GM21381 (cell line): Measurements from ENCODE around the gene GMDS.
A peak's percentile ranks its signal among the peaks of the same experiment; 100 is the strongest.

ENCODE experiments used
- ATAC-seq: cut with Tn5 transposase; IDR thresholded peaks from one replicate; pipeline ENCODE4 v1.9.1; 2021; ENCODE audit warnings: mild to moderate bottlenecking, moderate library complexity; ENCODE audit not compliant: unreplicated experiment

GMDS gene

GRCh38 chr6:2209226-2209809, 36.1 kb downstream of the GMDS start:
- peak; percentile 79 for ATAC-seq

- ATAC-seq = no peak
Measured at GRCh38 chr6:2208468-2208867, 36.9 kb downstream of the GMDS start.

GRCh38 chr6:2205396-2205795, 40.0 kb downstream of the GMDS start:
- no peak for ATAC-seq

DNA sequence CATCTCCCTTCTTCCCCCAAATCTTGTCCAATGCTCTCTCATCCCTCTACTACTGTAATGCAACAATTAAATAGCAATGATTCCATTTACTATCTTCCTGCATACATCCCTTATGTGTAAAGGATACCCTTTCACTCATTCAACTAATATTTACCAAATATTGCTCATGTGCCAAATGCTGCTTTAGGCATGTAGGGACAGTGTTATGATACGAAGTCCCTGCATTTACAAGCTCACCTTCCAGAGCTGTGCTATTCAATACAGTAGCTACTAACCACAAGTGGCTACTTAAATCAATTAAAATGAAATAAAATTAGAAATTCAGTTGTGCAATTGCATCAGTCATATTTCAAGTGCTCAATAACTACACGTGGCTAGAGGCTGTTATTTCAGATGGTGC, 41.1 kb downstream of the GMDS start:
- ATAC-seq = no peak

GRCh38 chr6:2203264-2203663, 42.1 kb downstream of the GMDS start:
- no peak for ATAC-seq

DNA sequence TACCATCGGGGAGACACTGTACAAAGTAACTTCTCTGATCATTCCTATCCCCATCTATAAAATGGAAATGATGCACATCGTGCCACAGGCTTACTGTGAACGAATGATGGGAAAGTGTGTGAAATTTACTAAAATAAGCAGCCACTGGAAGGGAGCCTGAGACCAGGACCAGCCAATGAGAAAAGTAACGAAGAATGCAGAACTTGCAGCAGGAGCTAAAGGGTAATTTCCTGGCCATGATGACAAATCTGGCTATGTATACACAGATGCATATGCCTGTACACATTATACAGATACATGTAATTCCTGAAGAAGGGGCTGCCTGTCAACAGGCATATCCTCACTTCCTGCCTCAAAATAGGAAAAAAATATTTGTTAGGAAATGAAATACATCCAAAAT, 47.4 kb downstream of the GMDS start:
- no peak for ATAC-seq

- no peak for ATAC-seq
Measured at GRCh38 chr6:2197177-2197671, 48.2 kb downstream of the GMDS start.

DNA sequence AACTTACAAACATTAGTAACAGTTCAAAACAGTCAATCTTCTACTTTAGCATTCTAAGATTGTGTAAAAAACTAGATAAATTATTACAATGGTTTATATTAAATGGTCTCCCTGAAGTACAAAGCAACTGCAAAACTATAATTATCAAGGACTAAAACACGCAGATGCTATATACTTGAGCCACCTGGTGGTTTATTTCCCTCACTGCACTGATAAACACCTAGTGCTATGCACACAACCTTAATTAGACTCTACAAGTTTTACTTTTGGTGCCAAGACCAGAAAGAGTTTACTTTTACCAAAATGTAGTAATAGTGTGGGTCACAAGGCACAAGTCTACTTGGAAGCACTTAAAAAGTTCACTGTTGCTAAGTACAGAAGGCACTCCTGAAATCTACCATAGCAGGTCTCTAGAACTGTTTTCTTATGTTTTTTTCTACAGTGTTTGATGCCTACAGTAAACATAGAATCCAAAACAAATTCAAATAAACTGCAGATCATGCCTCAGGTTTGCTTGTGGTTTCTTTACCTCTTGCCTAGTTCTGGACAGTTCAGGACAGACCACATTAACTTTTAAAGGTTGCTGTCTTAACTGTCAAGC, 49.2 kb downstream of the GMDS start:
- no peak for ATAC-seq

DNA sequence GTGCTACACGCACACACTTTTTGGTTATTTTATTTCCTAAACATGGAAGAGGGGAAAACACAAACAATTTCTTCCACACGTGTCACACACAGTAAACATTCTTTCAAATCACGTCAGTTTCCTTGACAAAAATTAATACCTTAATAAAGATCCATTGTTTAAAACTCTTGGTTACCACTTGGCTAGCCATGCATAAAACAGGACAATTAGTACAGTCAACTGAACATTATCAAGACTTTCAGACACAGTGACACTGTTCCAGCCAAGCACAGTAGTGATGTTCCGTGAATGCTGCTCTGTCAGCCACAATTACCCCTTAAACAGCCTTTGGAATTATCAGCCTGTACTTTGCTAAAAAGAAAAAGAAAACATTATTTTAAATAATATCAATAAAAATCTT, 50.8 kb downstream of the GMDS start:
- ATAC-seq = no peak

DNA sequence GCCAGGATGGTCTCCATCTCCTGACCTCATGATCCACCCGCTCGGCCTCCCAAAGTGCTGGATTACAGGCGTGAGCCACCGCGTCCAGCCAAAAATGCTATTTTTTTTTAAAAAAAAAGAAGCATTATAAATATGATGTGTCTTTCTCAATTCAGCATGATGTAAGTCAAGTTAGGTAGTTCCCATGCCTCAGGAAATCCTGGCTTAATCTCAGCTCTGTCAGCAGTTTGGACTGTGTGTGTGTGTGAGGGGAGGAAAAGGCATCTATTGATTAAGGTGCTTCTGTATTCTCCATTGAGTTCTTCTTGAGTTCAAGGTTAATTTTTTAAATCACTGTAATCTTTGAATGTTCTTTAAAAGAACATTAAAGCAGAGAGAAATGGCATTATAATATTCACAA, 51.5 kb downstream of the GMDS start:
- ATAC-seq = no peak

DNA sequence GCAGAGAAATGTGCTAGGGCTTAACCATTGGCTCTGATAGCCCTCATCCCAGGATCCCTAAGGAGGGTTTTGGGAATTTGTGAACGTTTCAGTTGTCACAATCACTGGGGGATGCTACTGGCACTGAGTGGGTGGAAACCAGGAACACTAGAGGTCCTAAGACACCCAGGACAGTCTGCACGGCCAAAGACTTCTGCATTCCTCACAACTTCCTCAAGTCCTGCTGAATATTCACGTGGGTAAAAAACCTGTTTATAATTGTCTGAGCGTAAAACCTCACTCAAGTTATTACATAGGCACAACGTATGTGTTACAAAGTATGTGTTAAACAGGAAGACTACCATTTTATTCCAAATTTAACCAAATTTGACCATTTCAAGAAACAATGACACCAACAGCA, 52.4 kb downstream of the GMDS start:
- ATAC-seq = no peak

DNA sequence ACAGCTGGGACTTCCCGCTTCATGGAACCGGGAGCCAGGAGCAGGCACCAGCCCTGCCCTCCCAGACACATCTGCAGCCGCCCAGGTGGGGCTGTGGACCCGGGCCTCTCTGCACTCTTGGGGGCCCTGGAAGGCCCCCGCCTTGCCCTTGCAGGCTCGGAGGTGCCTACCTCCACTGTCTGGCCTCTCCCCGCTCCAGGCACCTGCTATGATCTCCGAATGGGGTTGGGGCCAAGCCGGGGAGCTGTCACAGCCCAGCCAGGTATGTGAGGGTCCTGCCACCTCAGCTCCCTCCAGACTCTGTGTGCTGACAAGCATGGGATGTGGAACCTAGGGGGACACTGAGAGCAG, 54.0 kb downstream of the GMDS start:
- ATAC-seq = no peak

DNA sequence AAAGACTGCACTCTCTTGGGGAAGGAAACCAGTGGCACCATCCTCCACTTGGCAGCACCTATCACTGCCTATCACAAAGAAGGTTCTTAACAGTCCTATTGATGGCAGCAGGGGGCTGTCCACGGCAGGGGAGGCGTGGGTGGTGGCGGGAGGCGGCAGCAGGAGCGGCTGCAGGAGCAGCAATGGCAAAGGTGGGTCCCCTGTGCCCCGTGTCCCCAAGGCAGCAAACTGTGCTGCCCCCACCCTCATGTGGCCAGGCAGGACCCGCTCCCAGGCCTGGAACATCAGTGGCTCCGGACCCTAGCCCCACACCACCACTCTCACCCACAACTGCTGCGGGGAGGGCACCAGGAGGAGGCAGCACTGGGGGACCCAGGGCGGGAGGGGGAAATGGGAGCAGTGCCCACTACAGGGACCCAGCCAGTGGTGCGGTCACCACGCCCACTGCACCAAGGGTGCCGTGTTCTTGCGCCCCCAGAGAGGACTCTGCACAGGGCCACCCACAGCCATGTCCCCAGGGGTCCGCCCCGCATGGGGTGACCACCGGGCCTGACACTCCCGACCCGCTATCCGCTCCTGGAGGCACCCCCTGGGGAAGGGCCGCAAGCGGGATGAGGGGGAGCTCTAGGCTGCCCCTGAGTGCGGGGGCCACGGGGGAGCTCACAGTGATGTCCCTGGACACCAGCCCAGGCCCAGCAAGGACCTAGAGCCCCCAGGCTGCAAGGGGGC, 54.6 kb downstream of the GMDS start:
- ATAC-seq = no peak

GRCh38 chr6:2188856-2189384, 56.5 kb downstream of the GMDS start:
- no peak for ATAC-seq

DNA sequence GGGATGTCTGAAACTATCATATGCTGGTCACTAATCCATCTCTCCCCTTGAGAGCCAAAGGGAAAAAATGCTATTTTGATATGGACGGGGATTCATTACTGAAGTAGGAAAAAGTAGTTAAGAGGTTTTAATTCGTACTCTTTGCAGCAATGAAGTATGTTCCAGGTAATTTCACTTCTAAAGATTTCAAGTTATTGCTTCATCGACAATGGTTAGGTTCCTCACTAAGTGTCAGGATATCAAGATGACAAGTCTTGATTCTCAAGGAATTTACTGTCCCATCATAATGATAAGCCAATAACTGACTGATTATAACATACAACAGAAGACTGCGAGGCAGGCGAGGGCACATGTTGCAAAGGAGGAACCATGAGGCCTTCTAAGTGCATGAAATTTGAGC, 57.0 kb downstream of the GMDS start:
- no peak for ATAC-seq

GRCh38 chr6:2187826-2188225, 57.6 kb downstream of the GMDS start:
- ATAC-seq = no peak

DNA sequence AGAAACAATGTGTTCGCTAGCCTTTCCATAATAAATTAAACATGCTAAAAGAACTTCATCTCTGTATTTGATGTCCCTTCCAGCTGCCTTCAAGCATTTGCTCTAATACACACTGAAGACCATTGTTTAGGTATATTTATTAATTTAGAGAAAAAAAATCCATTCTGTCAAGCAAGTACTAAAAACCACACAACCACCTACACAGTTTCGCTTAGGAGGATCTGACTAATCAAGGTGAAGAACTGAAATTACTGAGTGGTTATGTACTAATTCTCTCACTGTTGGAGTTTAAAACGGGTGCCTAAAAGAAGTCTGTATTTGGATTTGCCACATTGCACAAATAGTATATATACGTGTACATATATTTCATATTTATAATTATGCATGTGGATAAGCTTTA, 58.9 kb downstream of the GMDS start:
- peak; percentile 92 for ATAC-seq

GRCh38 chr6:2185466-2185865, 59.9 kb downstream of the GMDS start:
- ATAC-seq = no peak

GRCh38 chr6:2184700-2185455, 60.5 kb downstream of the GMDS start:
- no peak for ATAC-seq

- no peak for ATAC-seq
Measured at GRCh38 chr6:2183752-2184151, 61.7 kb downstream of the GMDS start.

GRCh38 chr6:2183246-2183645, 62.2 kb downstream of the GMDS start:
- no peak for ATAC-seq
